HEK293T (cell line): ENCODE measurements around the gene VSIR.

Experiments
- CTCF ChIA-PET: fragments of 350-600 bp; formaldehyde crosslinking; extraction: SDS; loops from one replicate; lab custom pipeline; 2021; ENCODE audit warnings: antibody characterized with exemption, inconsistent platforms; lab: Yijun Ruan, JAX
- POLR2A ChIA-PET: fragments of 350-600 bp; formaldehyde crosslinking; extraction: SDS; loops from one replicate; lab custom pipeline; 2020; ENCODE audit warnings: antibody characterized with exemption, inconsistent platforms; lab: Yijun Ruan, JAX
- DNase-seq: peaks from one replicate; pipeline ENCODE4 v3.0.0; 2012; ENCODE audit warnings: mixed read lengths; ENCODE audit errors: extremely low spot score
- ARNT ChIP-seq: fragments of 450-650 bp; IDR thresholded peaks from 2 replicates; pipeline ENCODE4 v1.6.1; 2017; ENCODE audit warnings: mild to moderate bottlenecking
- BHLHE40 ChIP-seq: fragments of 450-650 bp; IDR thresholded peaks from 2 replicates; pipeline ENCODE4 v1.6.1; 2016; ENCODE audit warnings: mild to moderate bottlenecking, moderate library complexity, borderline replicate concordance
- CTBP1 ChIP-seq: fragments of 450-650 bp; IDR thresholded peaks from 2 replicates; pipeline ENCODE4 v1.6.1; 2016; ENCODE audit warnings: borderline replicate concordance
- ELF4 ChIP-seq: fragments of 450-650 bp; IDR thresholded peaks from 2 replicates; pipeline ENCODE4 v1.6.1; 2017; ENCODE audit warnings: antibody characterized with exemption
- FOXA1 ChIP-seq: fragments of 450-650 bp; IDR thresholded peaks from 2 replicates; pipeline ENCODE4 v1.6.1; 2016; ENCODE audit warnings: mild to moderate bottlenecking
- FOXK2 ChIP-seq: fragments of 450-650 bp; IDR thresholded peaks from 2 replicates; pipeline ENCODE4 v1.6.1; 2016; ENCODE audit warnings: mild to moderate bottlenecking
- FOXM1 ChIP-seq: fragments of 450-650 bp; IDR thresholded peaks from 2 replicates; pipeline ENCODE4 v1.6.1; 2017; ENCODE audit warnings: mild to moderate bottlenecking, borderline replicate concordance
- HDGF ChIP-seq: fragments of 450-650 bp; IDR thresholded peaks from 2 replicates; pipeline ENCODE4 v1.6.1; 2017; ENCODE audit warnings: antibody characterized with exemption, borderline replicate concordance
- L3MBTL2 ChIP-seq: fragments of 450-650 bp; conservative IDR thresholded peaks from 2 replicates; pipeline ENCODE4 v1.6.1; 2016; ENCODE audit warnings: mild to moderate bottlenecking
- LEF1 ChIP-seq: fragments of 450-650 bp; IDR thresholded peaks from 2 replicates; pipeline ENCODE4 v1.6.1; 2017; ENCODE audit warnings: mild to moderate bottlenecking, borderline replicate concordance
- NFRKB ChIP-seq: fragments of 450-650 bp; IDR thresholded peaks from 2 replicates; pipeline ENCODE4 v1.6.1; 2016; ENCODE audit warnings: mild to moderate bottlenecking, moderate library complexity
- PKNOX1 ChIP-seq: fragments of 450-650 bp; IDR thresholded peaks from 2 replicates; pipeline ENCODE4 v1.6.1; 2016
- SP1 ChIP-seq: fragments of 450-650 bp; IDR thresholded peaks from 2 replicates; pipeline ENCODE4 v1.6.1; 2017
- SUZ12 ChIP-seq: fragments of 450-650 bp; IDR thresholded peaks from 2 replicates; pipeline ENCODE4 v1.6.1; 2016; ENCODE audit warnings: mild to moderate bottlenecking
- TARDBP ChIP-seq: fragments of 450-650 bp; IDR thresholded peaks from 2 replicates; pipeline ENCODE4 v1.6.1; 2016
- ZNF384 ChIP-seq: fragments of 450-650 bp; IDR thresholded peaks from 2 replicates; pipeline ENCODE4 v1.6.1; 2016

VSIR gene

GRCh38 chr10:71722849-71723248, 50.5 kb downstream of the VSIR start:
- CTCF ChIA-PET, result interaction anchor here (2.0 kb wide), 1 partner anchor 27 kb away, joined by 5 read pairs; no protein-coding TSS in a partner anchor
- DNase-seq, result no peak
- POLR2A ChIA-PET, result no interaction called here
- TF ChIP-seq SP1, result no peak
- no peak for TF ChIP-seq TARDBP
- TF ChIP-seq ELF4, result no peak
- TF ChIP-seq FOXM1, result no peak
- TF ChIP-seq FOXK2, result no peak
- TF ChIP-seq ZNF384, result no peak
- no peak for TF ChIP-seq FOXA1
- TF ChIP-seq ARNT, result no peak
- TF ChIP-seq SUZ12, result no peak
- no peak for TF ChIP-seq PKNOX1
- TF ChIP-seq HDGF, result no peak

GRCh38 chr10:71721313-71721712, 52.0 kb downstream of the VSIR start:
- no peak for TF ChIP-seq ELF4
- no peak for TF ChIP-seq L3MBTL2
- TF ChIP-seq SP1, result no peak
- TF ChIP-seq LEF1, result no peak
- TF ChIP-seq PKNOX1, result no peak
- no peak for TF ChIP-seq HDGF
- TF ChIP-seq SUZ12, result no peak
- TF ChIP-seq ARNT, result no peak
- TF ChIP-seq CTBP1, result no peak
- no peak for TF ChIP-seq ZNF384
- TF ChIP-seq BHLHE40, result no peak
- no peak for TF ChIP-seq FOXA1
- TF ChIP-seq FOXM1, result no peak
- TF ChIP-seq FOXK2, result no peak
- CTCF ChIA-PET, result no interaction called here

GRCh38 chr10:71720288-71720687, 53.0 kb downstream of the VSIR start:
- ChIA-PET CTCF (interaction anchor here (0.6 to 1.2 kb wide), 2 partner anchors 12 to 16 kb away, joined by 3 read pairs; no protein-coding TSS in a partner anchor), POLR2A (no interaction called here)
- TF ChIP-seq FOXK2 (no peak), TARDBP (no peak), LEF1 (no peak), FOXM1 (no peak), ZNF384 (no peak), SP1 (no peak), HDGF (no peak), BHLHE40 (no peak), FOXA1 (no peak)
- DNase-seq, result no peak

More at GRCh38 chr10:71721313-71721712, 52.0 kb downstream of the VSIR start:
- POLR2A ChIA-PET, result no interaction called here
- DNase-seq, result no peak

GRCh38 chr10:71719464-71720201, 53.7 kb downstream of the VSIR start, which contains the start of gene C10orf105:
TSS of gene C10orf105 (minus strand) at chr10:71719778. CDS start at chr10:71716337, 3,441 bp downstream.
- TF ChIP-seq LEF1, result no peak
- no peak for TF ChIP-seq SUZ12
- no peak for TF ChIP-seq ZNF384
- TF ChIP-seq BHLHE40, result no peak
- TF ChIP-seq CTBP1, result no peak
- no peak for TF ChIP-seq HDGF
- no peak for TF ChIP-seq FOXA1
- no peak for TF ChIP-seq SP1
- CTCF ChIA-PET, result interaction anchor here (1.2 kb wide), 1 partner anchor 11 kb away, joined by 3 read pairs; no protein-coding TSS in a partner anchor
- DNase-seq, result no peak
- POLR2A ChIA-PET, result no interaction called here

GRCh38 chr10:71719042-71719441, 54.3 kb downstream of the VSIR start:
- CTCF ChIA-PET, result no interaction called here
- TF ChIP-seq SP1, result no peak
- TF ChIP-seq NFRKB, result no peak
- TF ChIP-seq PKNOX1, result no peak
- TF ChIP-seq FOXA1, result no peak
- TF ChIP-seq FOXM1, result no peak
- TF ChIP-seq HDGF, result no peak
- no peak for TF ChIP-seq FOXK2
- no peak for TF ChIP-seq ZNF384
- no peak for TF ChIP-seq BHLHE40
- TF ChIP-seq L3MBTL2, result no peak
- TF ChIP-seq SUZ12, result no peak
- no peak for TF ChIP-seq TARDBP
- no peak for TF ChIP-seq CTBP1
- no peak for TF ChIP-seq ELF4
- TF ChIP-seq ARNT, result no peak
- no peak for DNase-seq
- POLR2A ChIA-PET, result no interaction called here

- POLR2A ChIA-PET, result no interaction called here
- no peak for DNase-seq
- CTCF ChIA-PET, result interaction anchor here (1.2 to 2.6 kb wide), 2 partner anchors 10 kb away, joined by 3 to 16 read pairs; no protein-coding TSS in a partner anchor
- TF ChIP-seq NFRKB, result no peak
- no peak for TF ChIP-seq CTBP1
- TF ChIP-seq FOXA1, result no peak
- no peak for TF ChIP-seq SP1
- no peak for TF ChIP-seq FOXM1
- no peak for TF ChIP-seq ZNF384
- no peak for TF ChIP-seq TARDBP
- no peak for TF ChIP-seq ARNT
- TF ChIP-seq L3MBTL2, result no peak
- TF ChIP-seq SUZ12, result no peak
- TF ChIP-seq FOXK2, result no peak
- no peak for TF ChIP-seq PKNOX1
- TF ChIP-seq BHLHE40, result no peak
- no peak for TF ChIP-seq LEF1
- TF ChIP-seq HDGF, result no peak
- no peak for TF ChIP-seq ELF4
Measured at GRCh38 chr10:71718165-71718698, 55.1 kb downstream of the VSIR start.
